Measurements from ENCODE around the gene CAMTA1. TPM values are rescaled to one million over a fixed set of nuclear protein-coding genes. Genes with fewer than 3 reads are reported as not detected.

CAMTA1 gene
- total RNA-seq, 1 donor from 2014 or later = 79.3 TPM

DNA sequence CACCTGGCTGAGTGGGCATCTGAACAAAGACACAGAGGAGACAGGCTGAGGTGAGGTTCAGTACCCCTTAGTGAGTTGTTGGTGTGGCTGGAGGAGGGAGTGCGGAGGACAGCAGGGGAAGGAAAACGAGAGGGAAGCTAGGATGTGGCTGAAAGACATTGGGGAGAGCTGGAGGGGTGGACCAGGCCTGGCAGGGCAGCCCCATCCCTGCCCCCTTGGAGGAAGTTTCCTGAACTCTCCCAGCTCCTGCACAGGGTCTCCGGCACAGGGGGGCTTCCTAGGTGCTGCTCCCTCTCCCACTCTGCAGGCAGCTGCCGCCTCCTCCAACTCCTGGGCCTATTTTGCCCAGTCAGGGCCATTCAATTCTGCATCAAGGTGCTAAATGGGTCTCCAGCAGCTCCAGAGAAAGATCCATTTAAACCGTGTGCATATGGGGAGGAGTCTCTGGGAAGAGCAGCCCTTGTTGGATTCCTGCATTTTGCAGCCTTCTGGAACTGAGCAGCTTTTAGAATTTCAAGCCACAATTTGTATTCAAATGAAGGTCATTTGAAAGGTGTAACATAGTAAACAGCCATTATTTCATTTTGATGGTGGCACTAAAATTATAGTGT is 193.9 kb downstream of the CAMTA1 start:
- DNase-seq (ENCODE audit: low read depth) = no peak

DNA sequence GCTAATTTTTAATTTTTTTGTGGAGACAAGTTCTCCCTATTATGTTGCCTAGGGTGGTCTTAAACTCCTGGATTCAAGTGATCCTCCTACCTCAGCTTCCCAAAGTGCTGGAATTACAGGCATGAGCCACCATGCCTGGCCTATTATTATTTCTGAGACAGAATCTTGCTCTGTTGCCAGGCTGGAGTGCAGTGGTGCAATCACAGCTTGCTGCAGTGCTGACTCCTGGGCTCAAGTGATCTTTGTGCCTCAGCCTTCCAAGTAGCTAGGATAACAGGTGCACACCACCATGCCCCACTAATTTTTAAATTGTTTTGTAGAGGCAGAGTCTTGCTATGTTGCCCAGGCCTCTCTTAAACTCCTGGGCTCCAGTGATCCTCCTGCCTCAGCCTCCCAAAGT is 196.3 kb downstream of the CAMTA1 start:
- no peak for DNase-seq (ENCODE audit: low read depth)

DNA sequence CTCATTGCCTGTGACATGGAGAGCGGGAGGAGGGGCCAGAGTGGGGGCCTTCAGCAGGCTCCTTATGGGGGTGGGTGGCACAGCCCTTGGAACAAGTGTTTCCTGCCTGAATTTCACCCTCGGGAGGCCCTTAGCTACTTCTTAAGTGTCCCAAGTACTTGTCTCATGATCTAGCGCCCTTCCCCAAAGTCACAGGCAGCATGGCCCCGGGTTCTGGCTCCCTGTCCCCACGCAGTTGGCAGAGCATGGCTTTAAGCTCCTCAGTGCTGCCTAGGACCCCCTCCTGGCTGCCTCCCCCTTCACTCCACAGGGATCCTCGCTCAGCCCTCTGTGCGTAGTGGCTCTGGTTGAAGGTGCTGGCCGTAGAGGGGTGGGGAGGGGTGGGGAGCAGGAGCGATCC is 197.2 kb downstream of the CAMTA1 start:
- DNase-seq (ENCODE audit: low read depth) = no peak

DNA sequence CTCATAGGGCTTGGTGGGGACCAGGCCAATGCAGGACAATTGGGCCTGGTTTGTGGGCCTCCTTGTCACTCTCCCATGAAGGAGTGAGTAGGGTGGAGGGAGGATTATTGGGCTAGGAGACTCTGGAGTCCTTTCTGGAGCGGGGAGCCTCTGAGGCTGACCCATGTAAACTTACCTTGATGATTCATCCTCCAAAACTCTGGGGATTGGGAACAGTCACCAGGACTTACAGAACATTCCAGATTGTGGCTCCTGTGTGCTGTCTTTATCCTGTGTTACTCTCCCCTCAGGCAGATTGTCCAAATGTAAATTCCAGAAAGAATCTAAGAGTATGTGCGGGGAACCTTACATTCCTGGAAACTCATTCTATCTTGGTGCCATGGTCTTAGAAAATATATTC is 197.6 kb downstream of the CAMTA1 start:
- DNase-seq (ENCODE audit: low read depth) = no peak

DNA sequence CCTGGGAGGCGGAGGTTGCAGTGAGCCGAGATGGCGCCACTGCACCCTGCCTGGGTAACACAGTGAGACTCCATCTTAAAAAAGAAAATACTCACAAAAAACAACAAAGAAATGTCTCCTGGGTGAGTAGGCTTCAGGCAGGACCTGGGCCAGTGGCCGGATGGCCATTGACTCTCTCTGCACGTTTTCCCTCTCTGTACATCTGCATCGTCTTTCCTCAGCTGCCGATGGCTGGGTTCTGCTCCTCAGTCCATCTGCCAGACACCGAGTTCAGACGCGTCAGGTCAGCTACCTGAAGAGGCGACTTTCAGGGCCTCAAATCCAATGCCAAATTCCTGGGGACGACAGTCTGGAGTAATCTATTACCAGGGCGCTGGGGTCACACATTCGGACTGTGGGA is 199.3 kb downstream of the CAMTA1 start:
- DNase-seq (ENCODE audit: low read depth) = no peak

DNA sequence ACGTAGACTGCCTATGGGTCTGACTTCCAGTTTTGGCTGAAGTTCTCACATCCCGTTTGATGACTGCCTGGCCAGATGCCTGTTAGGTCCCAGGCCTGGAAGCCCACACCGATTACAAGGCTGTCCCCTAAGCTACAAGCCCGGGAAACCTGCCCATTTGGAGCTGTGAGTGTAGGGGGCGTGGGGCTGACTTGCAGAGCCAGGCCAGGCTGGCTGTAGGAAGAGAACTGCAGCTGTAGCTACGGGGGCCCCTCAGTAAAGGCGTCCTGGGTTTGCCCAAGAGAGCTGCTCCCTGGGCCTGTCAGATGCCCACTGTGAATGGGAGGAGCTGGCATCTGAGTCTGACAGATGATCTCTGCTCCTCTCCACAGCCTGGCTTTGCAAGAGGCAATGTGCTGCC is 199.7 kb downstream of the CAMTA1 start:
- DNase-seq (ENCODE audit: low read depth) = no peak

DNA sequence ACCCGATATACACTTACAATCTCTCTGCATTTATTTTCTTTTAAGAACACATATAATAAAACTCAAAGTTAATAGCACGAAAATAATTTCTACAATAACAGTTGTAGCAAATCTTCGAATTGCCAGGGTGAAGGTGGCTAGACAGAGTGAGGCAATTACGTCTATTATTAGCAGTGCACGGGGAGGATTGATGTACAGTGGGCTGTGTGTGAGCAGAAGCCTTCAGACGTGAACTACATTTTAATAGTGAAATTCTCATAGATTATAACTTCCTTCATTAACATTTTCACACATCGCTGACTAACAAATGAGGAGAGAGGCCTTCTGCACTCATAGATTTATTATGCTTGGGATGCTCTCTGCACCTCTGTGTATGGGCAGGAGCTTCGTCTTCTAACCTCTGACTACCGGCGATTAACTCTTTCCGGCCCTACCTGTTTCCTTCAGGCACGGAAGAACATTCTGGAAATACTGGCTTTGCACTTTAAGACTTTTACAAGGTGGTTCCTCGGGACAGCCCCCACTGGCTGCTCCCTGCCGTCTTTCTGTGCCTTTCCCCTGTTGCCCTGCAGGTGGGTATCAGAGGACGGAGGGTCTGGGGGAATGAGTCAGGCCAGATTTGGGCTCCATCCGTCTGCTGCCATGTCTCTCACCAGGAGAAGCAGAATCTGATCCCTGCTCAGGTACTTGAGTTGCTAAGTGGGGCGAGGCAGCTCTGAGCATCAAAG is 200.5 kb downstream of the CAMTA1 start:
- DNase-seq (ENCODE audit: low read depth) = no peak

DNA sequence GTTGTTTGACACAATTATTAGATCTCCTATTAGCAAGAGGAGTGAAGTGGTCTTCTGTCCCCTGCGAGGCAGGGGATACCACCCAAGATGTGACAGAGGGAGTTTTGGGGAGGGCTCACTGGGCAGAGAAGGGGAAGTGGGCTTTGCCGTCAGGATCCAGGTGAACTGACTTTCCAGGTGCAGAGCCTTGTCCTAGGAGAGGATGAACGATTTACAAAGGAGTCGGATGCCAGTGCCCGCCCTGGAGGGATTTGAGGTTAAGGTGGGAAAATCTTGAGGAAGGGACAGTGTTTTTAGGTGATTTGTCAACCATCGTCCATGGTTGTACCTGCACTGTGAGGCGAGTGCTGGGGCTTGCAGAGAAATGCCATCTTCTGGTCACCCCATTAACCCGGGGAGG is 201.0 kb downstream of the CAMTA1 start:
- no peak for DNase-seq (ENCODE audit: low read depth)

DNA sequence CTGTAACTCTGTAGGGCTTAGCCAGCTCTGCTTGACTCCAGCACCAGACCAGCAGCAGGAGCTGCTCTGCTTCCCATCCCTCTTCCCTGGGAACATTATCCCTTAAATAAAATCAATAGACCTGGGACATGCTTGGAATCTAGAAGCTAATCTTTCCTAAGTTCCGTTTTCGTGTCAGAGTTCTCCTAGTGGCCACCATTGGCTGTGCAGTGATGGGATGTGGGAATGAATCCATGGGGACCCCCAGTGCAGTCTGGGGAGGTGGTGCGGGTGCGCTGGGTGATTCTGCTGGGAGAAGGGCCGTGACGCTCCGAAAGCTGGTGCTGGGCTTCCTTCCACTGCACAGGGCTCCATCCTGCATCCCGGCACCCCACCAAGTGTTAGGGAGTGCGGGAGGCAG is 202.7 kb downstream of the CAMTA1 start:
- no peak for DNase-seq (ENCODE audit: low read depth)

DNA sequence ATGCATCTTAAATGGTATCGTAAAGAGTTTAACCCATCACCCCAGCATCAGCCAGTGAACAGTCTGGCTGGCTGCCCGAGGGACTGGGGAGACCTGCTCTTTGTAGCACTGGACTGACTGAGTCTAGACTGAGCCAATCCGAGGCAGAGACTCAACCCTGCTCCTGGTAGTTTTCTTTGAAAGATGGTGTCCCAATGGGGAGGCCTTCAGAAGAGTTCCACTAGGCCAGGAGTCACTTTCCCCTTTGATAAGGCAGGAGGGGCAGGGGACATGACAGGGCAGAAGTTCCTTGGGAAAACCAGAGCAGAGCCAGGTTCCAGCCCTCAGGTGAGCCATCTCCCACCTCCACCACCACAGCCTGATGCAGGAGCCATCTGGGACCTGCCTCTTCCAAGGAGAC is 203.5 kb downstream of the CAMTA1 start:
- DNase-seq (ENCODE audit: low read depth) = no peak

DNA sequence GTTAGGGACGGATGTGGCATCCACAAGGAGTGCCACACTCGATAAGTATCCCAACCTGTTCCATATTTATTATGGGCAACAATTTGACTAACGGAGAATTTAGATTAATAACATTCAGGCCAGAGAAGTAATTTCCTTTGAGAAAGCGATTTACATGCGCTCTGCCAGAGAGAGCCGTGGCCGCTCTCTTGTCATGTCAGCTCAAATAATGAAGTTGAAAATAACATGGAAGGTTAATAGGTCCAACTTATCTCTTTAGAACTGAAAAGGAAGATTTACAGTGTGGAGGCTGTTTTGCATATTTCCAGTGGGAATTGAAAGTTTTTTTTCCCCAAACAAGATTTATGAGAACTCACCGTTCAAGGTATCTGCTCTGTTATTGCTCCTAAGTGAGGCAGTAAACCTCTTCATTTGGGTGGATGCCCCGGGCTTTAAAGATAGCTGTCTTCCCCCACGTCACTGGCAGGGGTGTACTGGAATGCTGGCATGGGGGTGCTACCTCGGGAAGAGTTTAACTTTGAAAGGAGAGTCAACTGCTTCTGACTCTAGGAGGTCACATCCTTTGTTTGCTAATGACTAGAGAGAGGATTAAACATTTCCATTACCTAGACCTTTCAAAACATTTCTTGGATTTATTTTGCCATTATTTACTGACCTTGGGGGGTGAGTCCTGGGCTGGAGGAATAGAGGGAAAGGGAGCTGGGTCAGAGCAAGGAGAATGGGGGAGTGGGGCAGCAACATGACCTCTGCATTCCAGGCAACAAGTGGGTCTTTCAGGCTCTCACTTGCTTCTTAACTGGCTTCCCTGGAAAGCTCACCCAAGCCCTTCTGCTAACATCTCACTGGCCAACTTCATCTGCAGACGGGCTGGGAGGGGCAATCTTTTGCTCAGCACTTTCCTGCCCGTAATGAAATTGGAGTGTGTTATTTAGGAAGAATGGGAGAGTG is 204.2 kb downstream of the CAMTA1 start:
- no peak for DNase-seq (ENCODE audit: low read depth)

DNA sequence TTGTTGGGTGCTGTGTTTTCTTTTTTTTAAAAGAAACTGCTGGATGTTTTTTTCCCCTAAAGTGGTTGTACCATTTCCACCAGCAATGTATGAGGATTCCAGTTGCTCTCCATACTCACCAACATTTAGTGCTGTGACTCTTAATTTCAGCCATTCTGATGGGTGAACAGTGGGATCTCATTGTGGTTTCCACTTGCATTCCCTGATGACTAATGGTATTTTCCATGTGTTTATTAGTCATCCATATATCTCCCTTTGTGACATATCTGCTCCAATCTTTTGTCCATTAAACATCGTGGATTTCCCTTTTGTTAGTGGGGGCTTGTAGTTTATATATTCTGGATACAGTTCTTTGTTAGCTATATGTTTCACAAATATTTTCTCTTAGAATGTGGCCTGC is 206.0 kb downstream of the CAMTA1 start:
- DNase-seq (ENCODE audit: low read depth) = peak; percentile 90

DNA sequence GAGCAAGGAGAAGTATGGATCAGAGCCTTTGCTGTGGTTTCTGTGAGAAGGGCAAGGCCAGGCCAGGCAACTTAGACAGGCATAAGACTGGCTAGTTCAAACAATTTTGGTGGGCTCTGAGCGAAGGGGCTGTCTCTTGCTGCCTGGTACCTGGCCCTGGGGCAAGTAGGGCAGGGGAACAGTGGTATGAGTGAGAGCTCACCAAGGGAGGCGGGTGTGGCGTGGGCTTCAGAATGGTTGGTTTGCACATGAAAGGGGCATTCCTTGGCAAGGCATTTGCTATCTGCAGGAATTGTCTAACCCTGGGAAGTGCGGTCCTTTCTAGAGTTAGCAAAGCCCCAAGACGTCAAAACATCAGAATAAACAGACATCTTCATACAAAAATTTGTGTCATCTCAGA is 210.5 kb downstream of the CAMTA1 start:
- no peak for DNase-seq (ENCODE audit: low read depth)

DNA sequence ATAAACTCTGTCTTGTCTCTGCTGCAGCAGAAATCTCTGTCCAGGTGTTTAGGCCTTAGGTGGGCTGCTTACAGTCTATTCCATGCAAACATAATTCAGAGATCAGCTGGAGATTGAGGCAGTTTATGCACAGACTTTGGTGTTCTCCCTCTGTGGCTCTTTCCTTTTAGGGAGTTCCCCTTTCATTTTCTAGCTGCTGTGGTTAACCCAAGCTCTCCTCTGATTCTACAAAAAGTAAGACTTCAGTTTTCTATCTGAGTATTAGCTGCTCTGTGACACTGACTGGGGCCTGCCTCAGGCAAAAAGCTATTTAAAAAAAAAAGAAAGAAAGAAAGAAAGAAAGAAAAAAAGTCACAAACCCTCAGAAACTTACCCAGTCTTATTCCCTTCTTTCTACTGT is 211.1 kb downstream of the CAMTA1 start:
- no peak for DNase-seq (ENCODE audit: low read depth)

DNA sequence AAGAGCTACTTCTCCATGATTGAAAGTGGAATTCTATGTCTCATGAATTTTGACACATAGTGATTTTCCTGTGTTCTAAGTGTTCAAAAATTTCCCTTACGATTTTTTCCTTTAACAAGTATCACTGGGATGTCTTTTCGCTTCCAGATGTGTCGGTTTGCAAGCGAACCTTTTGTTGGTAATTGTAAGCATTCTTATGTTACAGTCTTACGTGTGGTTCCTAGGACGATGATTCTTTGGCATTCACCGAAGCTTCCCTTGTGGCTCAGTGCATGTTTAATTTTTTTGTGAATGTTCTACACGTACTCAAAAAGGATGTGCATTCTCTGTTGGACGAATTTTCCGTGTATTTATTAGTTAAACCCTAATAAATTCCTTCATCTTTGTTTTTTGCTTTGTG is 211.6 kb downstream of the CAMTA1 start:
- DNase-seq (ENCODE audit: low read depth) = no peak

DNA sequence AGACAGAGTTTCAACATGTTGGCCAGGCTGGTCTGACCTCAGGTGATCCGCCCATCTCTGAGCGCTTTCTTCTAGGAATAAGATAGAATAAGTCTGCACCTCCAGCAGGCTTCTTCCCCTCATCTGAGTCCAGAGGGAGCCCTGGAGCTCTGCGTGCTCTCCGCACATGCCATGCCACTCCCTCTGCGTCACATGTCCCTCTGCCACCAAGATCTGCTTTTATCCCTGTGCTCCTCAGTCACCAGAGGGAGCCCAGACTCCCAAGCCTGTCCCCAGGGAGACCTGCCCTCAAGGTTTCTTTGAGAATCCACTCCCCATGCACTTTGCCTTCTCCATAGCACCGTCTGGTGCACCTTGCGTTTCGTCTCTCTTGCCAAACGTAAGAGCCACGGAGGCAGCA is 213.0 kb downstream of the CAMTA1 start:
- no peak for DNase-seq (ENCODE audit: low read depth)

DNA sequence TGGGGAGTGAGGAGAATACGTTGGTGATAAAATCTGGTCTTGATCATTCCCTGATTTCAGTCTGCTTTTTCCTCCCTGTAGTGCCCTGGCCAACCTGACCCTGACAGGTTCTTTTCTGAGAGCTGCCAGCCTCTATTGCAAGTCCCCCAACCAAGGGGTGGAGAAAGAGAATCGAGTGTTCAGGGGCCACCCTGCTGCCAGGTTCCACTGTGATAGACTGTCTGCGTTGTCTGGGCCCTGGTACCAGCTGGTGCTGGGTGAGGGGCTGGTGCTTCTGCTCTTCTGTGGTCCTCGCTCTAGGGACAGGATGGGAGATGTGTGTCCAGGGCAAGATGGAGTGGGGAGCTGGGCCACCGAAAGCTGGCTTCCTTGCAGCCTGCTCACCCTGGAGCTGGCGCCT is 214.6 kb downstream of the CAMTA1 start:
- no peak for DNase-seq (ENCODE audit: low read depth)

DNA sequence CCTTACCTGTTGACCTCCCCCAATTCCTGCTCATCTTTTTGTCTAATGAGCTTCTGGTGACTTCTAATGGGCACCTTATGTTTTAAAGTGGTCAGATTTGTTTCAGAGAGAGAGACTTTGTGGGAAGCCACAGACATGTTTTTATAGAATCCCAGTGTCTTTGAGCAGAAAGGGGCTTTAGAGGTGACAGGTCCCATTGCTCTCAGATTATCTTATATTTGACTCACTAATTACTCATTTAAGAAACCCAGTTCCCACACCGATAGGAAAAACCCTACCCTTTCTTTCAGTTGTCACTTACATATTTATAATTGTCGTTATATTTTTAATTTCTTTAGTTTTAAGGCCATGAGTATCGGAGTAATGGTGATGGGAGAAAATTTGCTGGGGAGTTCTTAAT is 215.5 kb downstream of the CAMTA1 start:
- DNase-seq (ENCODE audit: low read depth) = no peak

DNA sequence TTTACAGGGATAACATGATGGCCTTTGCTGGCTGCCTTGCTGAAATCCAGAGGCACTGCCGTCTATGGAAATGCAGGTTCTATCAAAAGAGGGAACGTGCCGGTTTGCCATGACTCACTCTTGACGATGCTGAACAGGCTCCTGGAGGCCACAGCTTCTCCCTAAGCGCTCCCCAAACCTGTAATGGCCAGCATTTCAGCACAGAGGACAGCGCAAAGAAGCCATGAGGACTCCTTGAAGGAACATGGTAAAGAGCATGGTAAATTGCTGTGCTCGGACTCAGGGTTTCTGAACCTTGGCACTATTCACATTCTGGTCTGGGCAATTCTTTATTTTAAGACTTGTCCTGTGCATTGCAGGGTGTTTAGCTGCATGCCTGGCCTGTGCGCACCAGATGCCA is 217.5 kb downstream of the CAMTA1 start:
- no peak for DNase-seq (ENCODE audit: low read depth)

DNA sequence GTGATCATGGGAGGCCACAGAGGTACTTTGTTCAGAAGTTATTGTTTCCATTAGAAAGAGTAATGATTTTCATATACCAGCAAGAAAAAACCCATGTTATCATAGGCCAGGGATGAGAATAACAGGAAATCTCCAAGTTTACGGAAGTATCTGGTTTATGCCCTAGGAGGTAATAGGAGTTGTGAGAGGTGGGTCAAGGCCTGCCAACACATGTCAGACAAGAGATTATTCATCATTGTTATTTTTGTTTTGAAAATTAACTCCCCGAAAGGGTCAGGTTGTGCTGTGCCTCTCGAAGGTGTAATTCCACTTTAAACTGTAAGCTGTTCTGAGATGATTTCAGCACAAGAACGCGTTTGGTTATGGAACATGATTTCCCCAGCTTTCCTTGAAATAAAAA is 218.4 kb downstream of the CAMTA1 start:
- no peak for DNase-seq (ENCODE audit: low read depth)

DNA sequence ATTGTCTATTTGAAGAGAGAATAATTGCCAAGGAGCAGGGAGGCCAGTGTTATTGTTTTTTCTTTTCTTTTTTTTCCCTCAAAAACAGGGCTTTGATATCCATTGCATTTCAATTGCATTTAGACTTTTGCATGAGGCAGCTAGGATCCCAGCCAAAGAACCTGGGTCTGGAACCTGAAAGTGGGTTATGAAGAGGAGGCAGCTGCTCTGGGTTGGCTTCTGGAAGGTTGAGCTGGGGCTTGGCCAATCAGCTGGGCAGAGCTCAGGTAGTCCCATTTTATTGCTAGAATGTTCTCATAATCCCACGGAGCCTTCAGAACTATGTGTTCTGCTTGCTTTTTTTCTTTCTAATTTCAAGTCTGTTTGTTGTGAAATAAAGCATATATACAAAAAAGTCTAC is 218.9 kb downstream of the CAMTA1 start:
- no peak for DNase-seq (ENCODE audit: low read depth)

DNA sequence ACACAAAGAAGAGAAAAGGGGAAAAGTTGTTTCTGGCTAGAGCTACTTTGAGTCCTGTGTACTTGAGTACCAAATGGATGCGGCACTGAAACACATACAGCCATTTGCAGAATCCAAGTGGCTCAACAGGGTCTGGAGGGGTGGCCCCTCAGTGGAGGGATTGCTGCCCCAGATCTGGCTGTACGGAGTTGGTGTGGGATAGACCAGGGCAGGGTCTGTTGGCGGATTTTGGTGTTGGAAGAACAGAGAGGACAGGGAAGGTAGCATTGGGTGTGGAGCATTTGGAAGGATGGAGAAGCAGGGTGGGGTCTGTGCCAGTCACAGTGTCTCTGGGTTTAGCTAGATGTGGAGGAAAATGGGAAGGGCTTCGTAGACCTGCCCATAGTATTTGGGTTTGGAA is 220.5 kb downstream of the CAMTA1 start:
- no peak for DNase-seq (ENCODE audit: low read depth)
